ENCODE measurements around the gene UTP15. TPM values are rescaled to one million over a fixed set of nuclear protein-coding genes. Genes with fewer than 3 reads are reported as not detected.

The UTP15 gene
- total and polyA plus RNA-seq, 2 donors (not counting 1 experiment from before 2014, with no cell fraction given), result 13.2 to 17.0 TPM

- no peak overlapping the region for H3K4me3 ChIP-seq (replicated peaks in 1 of 4; ENCODE audit: control extremely low read depth in 1 of 4, insufficient read depth in 1 of 4, low read depth in 3 of 4, low read length in 4 of 4)
- no peaks in the 10 kb centered on the region for H3K9me3 ChIP-seq (ENCODE audit: control insufficient read depth, insufficient read depth, low read depth, low read length)
- no peak overlapping the region for H3K4me2 ChIP-seq (ENCODE audit: extremely low read depth, insufficient read depth, low read length)
- no peak overlapping the region for H3K27ac ChIP-seq (ENCODE audit: insufficient read depth, low read length)
- H2AFZ ChIP-seq (ENCODE audit: low read length), result no peak overlapping the region
- DNase-seq (ENCODE audit: low read depth in 2 of 2), result peak in 1 of 2 donors; percentile 40
- no peak overlapping the region for H3K9ac ChIP-seq (ENCODE audit: insufficient read depth, low read length)
- TF ChIP-seq CTCF (conservative IDR thresholded peaks at IDR 0.05 in 1 of 2, IDR thresholded peaks at IDR 0.05 in 1 of 2; ENCODE audit: low read depth in 1 of 2, low read length in 2 of 2) (no peak), EZH2 (IDR thresholded peaks at IDR 0.05; ENCODE audit: low read length, missing control alignments) (no peak)
- no peaks in the 10 kb centered on the region for H3K4me1 ChIP-seq (ENCODE audit: control insufficient read depth, extremely low read depth, insufficient read depth, low read length)
- no peaks in the 10 kb centered on the region for H3K79me2 ChIP-seq (ENCODE audit: control insufficient read depth, insufficient read depth, low read length)
- H4K20me1 ChIP-seq (ENCODE audit: control insufficient read depth, extremely low read depth, insufficient read depth, low read length), result no peaks in the 10 kb centered on the region
- H3K27me3 ChIP-seq (ENCODE audit: control insufficient read depth, insufficient read depth, low read length), result no peaks in the 10 kb centered on the region
- no peaks in the 10 kb centered on the region for H3K36me3 ChIP-seq (ENCODE audit: control insufficient read depth, insufficient read depth, low read length)
Measured at GRCh38 chr5:73523861-73524260, 41.7 kb upstream of the UTP15 start.

DNA sequence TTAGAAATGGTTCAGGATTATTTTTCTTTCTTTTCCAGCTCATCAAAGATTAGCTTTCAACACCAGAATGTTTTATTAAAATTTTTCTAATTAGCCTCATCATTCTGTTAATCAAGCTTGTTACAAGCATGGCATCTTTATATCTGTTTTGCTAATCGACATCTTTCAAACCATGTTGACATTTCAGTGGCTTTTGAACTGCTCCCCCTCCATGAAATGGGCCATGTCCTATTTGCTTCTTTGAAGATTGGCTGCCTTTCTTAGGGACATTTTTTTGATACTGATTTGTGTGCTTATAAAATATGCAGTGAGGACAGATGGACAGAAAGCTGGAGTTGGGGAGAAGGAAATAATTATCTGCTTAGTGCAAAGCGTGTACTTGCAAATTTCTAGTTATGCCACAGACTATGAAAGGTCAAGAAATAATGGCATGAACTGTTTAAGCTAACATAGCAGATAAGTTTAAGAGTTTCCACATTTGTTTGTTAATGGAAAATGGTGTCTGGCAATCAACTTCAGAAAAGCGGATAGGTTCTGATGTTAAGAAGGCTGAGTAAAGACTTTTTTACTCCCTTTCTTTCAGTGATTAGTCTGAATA, 39.8 kb upstream of the UTP15 start:
- H3K9ac ChIP-seq (ENCODE audit: insufficient read depth, low read length), result no peak overlapping the region
- no peaks in the 10 kb centered on the region for H3K36me3 ChIP-seq (ENCODE audit: control insufficient read depth, insufficient read depth, low read length)
- no peak for DNase-seq (ENCODE audit: low read depth in 2 of 2)
- H2AFZ ChIP-seq (ENCODE audit: low read length), result no peak overlapping the region
- no peak for TF ChIP-seq EZH2 (IDR thresholded peaks at IDR 0.05; ENCODE audit: low read length, missing control alignments)
- no peak for TF ChIP-seq CTCF (conservative IDR thresholded peaks at IDR 0.05 in 1 of 2, IDR thresholded peaks at IDR 0.05 in 1 of 2; ENCODE audit: low read depth in 1 of 2, low read length in 2 of 2)
- peaks cover 2% of the 10 kb centered on the region for H3K27me3 ChIP-seq (ENCODE audit: control insufficient read depth, insufficient read depth, low read length)
- no peaks in the 10 kb centered on the region for H3K9me3 ChIP-seq (ENCODE audit: control insufficient read depth, insufficient read depth, low read depth, low read length)
- no peak overlapping the region for H3K4me3 ChIP-seq (replicated peaks in 1 of 4; ENCODE audit: control extremely low read depth in 1 of 4, insufficient read depth in 1 of 4, low read depth in 3 of 4, low read length in 4 of 4)
- no peak overlapping the region for H3K4me2 ChIP-seq (ENCODE audit: extremely low read depth, insufficient read depth, low read length)
- H3K27ac ChIP-seq (ENCODE audit: insufficient read depth, low read length), result no peak overlapping the region
- H4K20me1 ChIP-seq (ENCODE audit: control insufficient read depth, extremely low read depth, insufficient read depth, low read length), result no peaks in the 10 kb centered on the region
- H3K79me2 ChIP-seq (ENCODE audit: control insufficient read depth, insufficient read depth, low read length), result no peaks in the 10 kb centered on the region
- H3K4me1 ChIP-seq (ENCODE audit: control insufficient read depth, extremely low read depth, insufficient read depth, low read length), result no peaks in the 10 kb centered on the region

- H3K27me3 ChIP-seq (ENCODE audit: control insufficient read depth, insufficient read depth, low read length), result peaks cover 2% of the 10 kb centered on the region
- H3K4me2 ChIP-seq (ENCODE audit: extremely low read depth, insufficient read depth, low read length), result no peak overlapping the region
- DNase-seq (ENCODE audit: low read depth in 2 of 2), result no peak
- TF ChIP-seq EZH2 (IDR thresholded peaks at IDR 0.05; ENCODE audit: low read length, missing control alignments) (no peak), CTCF (conservative IDR thresholded peaks at IDR 0.05 in 1 of 2, IDR thresholded peaks at IDR 0.05 in 1 of 2; ENCODE audit: low read depth in 1 of 2, low read length in 2 of 2) (no peak)
- H3K9me3 ChIP-seq (ENCODE audit: control insufficient read depth, insufficient read depth, low read depth, low read length), result no peaks in the 10 kb centered on the region
- no peak overlapping the region for H3K4me3 ChIP-seq (replicated peaks in 1 of 4; ENCODE audit: control extremely low read depth in 1 of 4, insufficient read depth in 1 of 4, low read depth in 3 of 4, low read length in 4 of 4)
- H3K4me1 ChIP-seq (ENCODE audit: control insufficient read depth, extremely low read depth, insufficient read depth, low read length), result no peaks in the 10 kb centered on the region
- H3K36me3 ChIP-seq (ENCODE audit: control insufficient read depth, insufficient read depth, low read length), result no peaks in the 10 kb centered on the region
- H4K20me1 ChIP-seq (ENCODE audit: control insufficient read depth, extremely low read depth, insufficient read depth, low read length), result no peaks in the 10 kb centered on the region
- no peak overlapping the region for H3K27ac ChIP-seq (ENCODE audit: insufficient read depth, low read length)
- no peaks in the 10 kb centered on the region for H3K79me2 ChIP-seq (ENCODE audit: control insufficient read depth, insufficient read depth, low read length)
- H2AFZ ChIP-seq (ENCODE audit: low read length), result no peak overlapping the region
- H3K9ac ChIP-seq (ENCODE audit: insufficient read depth, low read length), result no peak overlapping the region
Measured at GRCh38 chr5:73528248-73528647, 37.3 kb upstream of the UTP15 start.
